Measurements from ENCODE around the gene COMMD9. TPM values are rescaled to one million over a fixed set of nuclear protein-coding genes. Genes with fewer than 3 reads are reported as not detected.

Gene COMMD9
- total and polyA plus RNA-seq, 2 of the 8 experiments (the other 6 are each of a cell fraction or from before 2014, with no cell fraction given): 42.5 to 49.1 TPM

DNA sequence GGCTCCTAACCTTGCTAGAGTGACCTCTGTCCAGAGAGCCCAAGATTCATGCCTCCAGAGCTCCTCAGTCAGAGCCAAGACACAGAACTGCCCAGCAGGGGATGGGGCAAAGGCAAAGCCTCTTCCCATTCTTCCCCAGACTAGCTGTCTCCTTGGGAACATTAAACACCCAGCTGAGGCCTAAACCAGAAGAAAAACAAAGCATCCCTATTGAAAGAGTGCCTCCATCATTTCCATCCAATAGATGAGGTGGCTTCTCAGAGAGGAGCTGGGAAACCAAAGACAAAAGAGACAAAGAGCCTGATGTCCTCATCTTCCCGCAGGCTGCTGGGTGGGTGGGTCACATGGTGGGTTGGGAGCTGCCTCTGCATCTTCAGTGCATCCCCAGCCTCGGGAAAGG is 37.4 kb downstream of the COMMD9 start:
- Histone ChIP-seq H4K91ac (replicated peaks; ENCODE audit: insufficient read length, low read length) (no peak overlapping the region), H2BK5ac (ENCODE audit: low read depth, low read length) (no peak overlapping the region), H2AFZ (ENCODE audit: low read length) (no peak overlapping the region), H3K56ac (replicated peaks; ENCODE audit: insufficient read length, low read depth, low read length) (no peak overlapping the region), H3K23me2 (ENCODE audit: low read depth, low read length) (no peaks in the 10 kb centered on the region), H2BK12ac (ENCODE audit: low read depth, low read length) (no peak overlapping the region), H3K18ac (ENCODE audit: extremely low read depth, low read length) (no peak overlapping the region), H3K4me3 (ENCODE audit: extremely low read depth in 1 of 4, insufficient read depth in 2 of 4, low read depth in 3 of 4, low read length in 4 of 4) (no peak overlapping the region), H2BK20ac (ENCODE audit: low read length) (no peak overlapping the region), H4K20me1 (replicated peaks in 1 of 2; ENCODE audit: control insufficient read depth in 1 of 2, insufficient read depth in 2 of 2, low read length in 2 of 2) (no peaks in the 10 kb centered on the region), H3K79me2 (ENCODE audit: control insufficient read depth in 1 of 2, insufficient read depth in 2 of 2, low read length in 2 of 2) (no peaks in the 10 kb centered on the region), H3K23ac (ENCODE audit: insufficient read length) (no peak overlapping the region), H3K9me3 (ENCODE audit: insufficient read depth in 2 of 2, low read depth in 1 of 2, low read length in 1 of 2) (peaks cover 4 to 8% of the 10 kb centered on the region in 2 experiments; a peak in 2 of 4 replicates), H2AK5ac (ENCODE audit: low read depth, low read length) (no peak overlapping the region), H4K8ac (ENCODE audit: extremely low read depth, insufficient read depth, low read length) (no peak overlapping the region), H4K5ac (ENCODE audit: insufficient read length, low read depth, low read length) (no peak overlapping the region), H3K36me3 (ENCODE audit: control insufficient read depth in 2 of 4, insufficient read depth in 4 of 4, low read length in 3 of 4) (no peaks in the 10 kb centered on the region), H3K79me1 (ENCODE audit: low read depth, low read length) (no peaks in the 10 kb centered on the region), H3K4me2 (ENCODE audit: insufficient read depth in 1 of 2, low read depth in 2 of 2, low read length in 2 of 2) (no peak overlapping the region), H2BK15ac (ENCODE audit: low read length) (no peak overlapping the region), H3K14ac (ENCODE audit: insufficient read length) (no peak overlapping the region), H3K27ac (ENCODE audit: low read depth, low read length) (no peak overlapping the region), H3K27me3 (replicated peaks in 1 of 4; ENCODE audit: control insufficient read depth in 3 of 4, extremely low read depth in 1 of 4, insufficient read depth in 3 of 4, low read length in 3 of 4) (no peaks in the 10 kb centered on the region), H3K9ac (replicated peaks in 1 of 4; ENCODE audit: extremely low read depth in 1 of 4, low read depth in 3 of 4, low read length in 3 of 4) (no peak overlapping the region), H2BK120ac (replicated peaks; ENCODE audit: low read depth, low read length) (no peak overlapping the region), H3K4ac (replicated peaks; ENCODE audit: insufficient read length, low read depth, low read length) (no peak overlapping the region), H3K4me1 (replicated peaks in 1 of 4; ENCODE audit: control insufficient read depth in 3 of 4, insufficient read depth in 4 of 4, low read length in 3 of 4) (no peaks in the 10 kb centered on the region)
- POLR2A ChIA-PET (ENCODE audit: partially characterized antibody): no interaction called here
- CTCF ChIA-PET (ENCODE audit: partially characterized antibody): interaction anchor here (1.3 to 2.8 kb wide), 3 partner anchors 9 to 195 kb away, joined by 3 to 7 read pairs (median 4); no protein-coding TSS in a partner anchor
- no peak for FAIRE-seq
- WGBS, 2 experiments (ENCODE audit: extremely low coverage in 1 of 2, insufficient coverage in 1 of 2, insufficient read length in 1 of 2, insufficient replicate concordance in 2 of 2, low coverage in 1 of 2, low lambda C conversion rate in 2 of 2, missing lambda C conversion rate in 1 of 2): 78% methylated on average over 2 of the region's 2 CpGs; no CpG with 5 or more reads in 1 of the 2 experiments
- TF ChIP-seq CHD1 (IDR thresholded peaks at IDR 0.05; ENCODE audit: low read depth, low read length): no peak
- no peak for TF ChIP-seq POU5F1 (IDR thresholded peaks at IDR 0.05; ENCODE audit: low read depth, low read length)
- TF ChIP-seq RNF2 (IDR thresholded peaks at IDR 0.05; ENCODE audit: borderline replicate concordance, low read depth, low read length, missing control alignments, poor library complexity, severe bottlenecking): no peak
- TF ChIP-seq SRF (IDR thresholded peaks at IDR 0.05; ENCODE audit: low read depth, low read length): no peak
- TF ChIP-seq, protein P1, sequence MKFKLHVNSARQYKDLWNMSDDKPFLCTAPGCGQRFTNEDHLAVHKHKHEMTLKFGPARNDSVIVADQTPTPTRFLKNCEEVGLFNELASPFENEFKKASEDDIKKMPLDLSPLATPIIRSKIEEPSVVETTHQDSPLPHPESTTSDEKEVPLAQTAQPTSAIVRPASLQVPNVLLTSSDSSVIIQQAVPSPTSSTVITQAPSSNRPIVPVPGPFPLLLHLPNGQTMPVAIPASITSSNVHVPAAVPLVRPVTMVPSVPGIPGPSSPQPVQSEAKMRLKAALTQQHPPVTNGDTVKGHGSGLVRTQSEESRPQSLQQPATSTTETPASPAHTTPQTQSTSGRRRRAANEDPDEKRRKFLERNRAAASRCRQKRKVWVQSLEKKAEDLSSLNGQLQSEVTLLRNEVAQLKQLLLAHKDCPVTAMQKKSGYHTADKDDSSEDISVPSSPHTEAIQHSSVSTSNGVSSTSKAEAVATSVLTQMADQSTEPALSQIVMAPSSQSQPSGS (IDR thresholded peaks at IDR 0.05; ENCODE audit: low read length): no peak
- TF ChIP-seq, protein P2, sequence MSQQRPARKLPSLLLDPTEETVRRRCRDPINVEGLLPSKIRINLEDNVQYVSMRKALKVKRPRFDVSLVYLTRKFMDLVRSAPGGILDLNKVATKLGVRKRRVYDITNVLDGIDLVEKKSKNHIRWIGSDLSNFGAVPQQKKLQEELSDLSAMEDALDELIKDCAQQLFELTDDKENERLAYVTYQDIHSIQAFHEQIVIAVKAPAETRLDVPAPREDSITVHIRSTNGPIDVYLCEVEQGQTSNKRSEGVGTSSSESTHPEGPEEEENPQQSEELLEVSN (IDR thresholded peaks at IDR 0.05): no peak
- TF ChIP-seq GABPA (IDR thresholded peaks at IDR 0.05; ENCODE audit: borderline replicate concordance, insufficient read depth, low read length): no peak
- TF ChIP-seq SIN3A (conservative IDR thresholded peaks at IDR 0.05 in 1 of 2, IDR thresholded peaks at IDR 0.05 in 1 of 2; ENCODE audit: low read depth in 1 of 2, low read length in 2 of 2): no peak
- no peak for TF ChIP-seq RBBP5 (IDR thresholded peaks at IDR 0.05; ENCODE audit: borderline replicate concordance, low read depth, low read length)
- TF ChIP-seq BCL11A (IDR thresholded peaks at IDR 0.05; ENCODE audit: low read depth in 2 of 2, low read length in 2 of 2): no peak
- no peak for DNase-seq (ENCODE audit: low read depth in 1 of 2, low spot score in 2 of 2)

All from H1 (cell line).